Ovary (tissue), 9 donors: ENCODE results near the gene CACNA1A. TPM values are rescaled to one million over a fixed set of nuclear protein-coding genes. Genes with fewer than 3 reads are reported as not detected.
"Not testable (repeated sequence)": the region's sequence is repeated elsewhere in the genome, so short reads cannot be mapped to it uniquely, and the experiment has no call there.

Experiments
- DNase-seq, 5 donors: peaks; one replicate each; pipeline ENCODE4 v3.0.0-alpha.2; 2019 to 2020
- H3K27ac ChIP-seq, 2 donors: fragments of 200-600 bp; one replicate each; pipeline versions ENCODE4 v1.5.1 to v1.8.0; 2019 to 2022
- H3K27me3 ChIP-seq: fragments of 200-600 bp; one replicate; pipeline ENCODE4 v1.8.0; 2022
- H3K36me3 ChIP-seq: fragments of 200-600 bp; sonication (generic); one replicate; pipeline ENCODE4 v1.5.1; 2019
- H3K4me1 ChIP-seq: one replicate; pipeline ENCODE4 v1.8.1; 2013; ENCODE audit warnings: mild to moderate bottlenecking, moderate library complexity; ENCODE audit not compliant: insufficient read depth
- H3K4me3 ChIP-seq: fragments of 200-600 bp; sonication (generic); one replicate; pipeline ENCODE4 v1.5.1; 2017
- H3K9me3 ChIP-seq, 2 donors: fragments of 200-600 bp in 1 of 2; sonication (generic) in 1 of 2; one replicate each; pipeline versions ENCODE4 v1.5.1 to v1.8.1; 2013 to 2019; ENCODE audit warnings: mild to moderate bottlenecking in 1 of 2, moderate library complexity in 1 of 2
- EP300 ChIP-seq: sonication (generic); formaldehyde crosslinking; IDR thresholded peaks from one replicate; pipeline ENCODE4 v1.6.1; 2017; ENCODE audit warnings: antibody characterized with exemption
- POLR2A ChIP-seq: fragments of 450-650 bp; IDR thresholded peaks from one replicate; pipeline ENCODE4 v1.6.1; 2017; ENCODE audit warnings: antibody characterized with exemption, mild to moderate bottlenecking, moderate library complexity
- WGBS, 3 donors: extraction: QIAGEN DNeasy Blood & Tissue Kit in 1 of 3; methylation state at CpG; one replicate each; pipeline versions ENCODE4 v1.1.5 to v1.1.7; 2013 to 2017; 5-methylcytosine and 5-hydroxymethylcytosine counted together
- intact Hi-C, 4 donors: fragments of 100-400 bp; cut with DNase I; formaldehyde crosslinking; loops; one replicate each; pipeline versions ENCODE4 v1.11.0 to v1.15.1; 2022 to 2023
- polyA plus RNA-seq, 2 donors: library from polyadenylated mRNA; stranded (reverse); fragments of 200-250 nt in 1 of 2; fragments of 350-450 nt in 1 of 2; fragmentation: Illumina TruSeq in 1 of 2; extraction: RNeasy Lipid Tissue Mini Kit (QIAGEN cat#74804) in 1 of 2; gene quantifications; one replicate each; pipeline ENCODE4 v1.2.3, GENCODE V29; 2013 to 2014
- total RNA-seq, 7 donors: library from RNA; depleted of rRNA in 2 of 7; stranded (reverse); fragments of >200 nt in 2 of 7; fragmentation: NEBNext Ultra II Directional in 3 of 7; extraction: Animal tissue kit (Norgen Biotek cat#: 25700) in 3 of 7; gene quantifications; one replicate each; pipeline versions ENCODE4 v1.1.0 to v1.2.4, GENCODE V29; 2016 to 2023
- TF ChIP-seq, protein P1 (sequence below), 3 donors: fragments of 450-650 bp in 2 of 3; fragments of 200-600 bp in 1 of 3; IDR thresholded peaks; one replicate each; pipeline versions ENCODE4 v1.5.1 to v1.8.0; 2016 to 2022; ENCODE audit warnings: antibody characterized with exemption in 3 of 3, mild to moderate bottlenecking in 1 of 3
- donor health status: DM: no; HTN: no; CAD: no; lungs with moderate emphysema.
- donor health status: DM: no; HTN: no; CAD: no.
- donor health status: Bipolar disorder and iron deficiency.
- donor health status: DM: yes; HTN: yes; CAD: no.
- donor health status: DM: no; HTN: no; CAD: no.
- donor health status: DM: yes; HTN: yes; CAD: no.

CACNA1A gene
- total and polyA plus RNA-seq, 9 donors, result 0.60 to 3.3 (median 1.6) TPM

DNA sequence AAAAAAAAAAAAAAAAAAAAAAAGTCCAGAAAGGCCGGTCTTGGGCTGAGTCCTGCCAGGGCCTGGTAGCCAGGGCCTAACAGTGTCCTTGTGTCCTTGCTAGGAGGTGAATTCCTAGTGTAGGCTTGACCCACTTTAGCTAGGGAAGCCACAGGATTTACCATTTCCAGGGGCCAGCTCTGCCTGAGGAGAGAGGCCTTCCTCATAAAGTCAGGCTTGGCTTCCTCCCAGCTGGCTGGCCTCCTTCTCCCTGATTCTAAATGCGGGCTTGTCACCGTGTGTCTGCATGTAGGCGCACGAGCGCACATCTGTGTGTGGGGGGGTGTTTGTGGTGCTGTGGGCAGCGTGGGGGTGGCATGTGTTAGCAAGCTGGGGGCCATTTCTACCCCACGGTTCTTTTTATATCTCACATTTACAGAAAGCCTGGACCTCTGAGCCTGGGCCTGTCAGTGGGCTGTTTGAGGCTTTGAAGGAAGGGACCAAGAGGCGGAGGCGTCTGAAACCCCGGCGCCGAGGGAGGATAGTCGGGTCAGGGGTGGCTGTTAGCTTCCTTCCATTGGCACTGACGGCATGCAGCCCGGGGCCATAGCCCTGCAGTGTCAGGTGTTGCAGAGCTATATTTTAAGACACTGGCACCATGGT is 324.4 kb downstream of the CACNA1A start:
- Histone ChIP-seq H3K36me3 (no peaks in the 10 kb centered on the region), H3K27ac (no peak overlapping the region), H3K4me1 (peaks cover 3% of the 10 kb centered on the region), H3K9me3 (no peaks in the 10 kb centered on the region), H3K27me3 (no peaks in the 10 kb centered on the region), H3K4me3 (no peak overlapping the region)
- 26 to 27% (median 26%) methylated on average over 16 of the region's 16 CpGs for WGBS, 3 donors
- intact Hi-C loops, result loop anchor here in 1 of 4 donors (10.0 kb wide), 1 partner anchor 53 kb away; no protein-coding TSS in a partner anchor
- no peak for TF ChIP-seq POLR2A
- no peak for TF ChIP-seq EP300
- TF ChIP-seq, protein P1, sequence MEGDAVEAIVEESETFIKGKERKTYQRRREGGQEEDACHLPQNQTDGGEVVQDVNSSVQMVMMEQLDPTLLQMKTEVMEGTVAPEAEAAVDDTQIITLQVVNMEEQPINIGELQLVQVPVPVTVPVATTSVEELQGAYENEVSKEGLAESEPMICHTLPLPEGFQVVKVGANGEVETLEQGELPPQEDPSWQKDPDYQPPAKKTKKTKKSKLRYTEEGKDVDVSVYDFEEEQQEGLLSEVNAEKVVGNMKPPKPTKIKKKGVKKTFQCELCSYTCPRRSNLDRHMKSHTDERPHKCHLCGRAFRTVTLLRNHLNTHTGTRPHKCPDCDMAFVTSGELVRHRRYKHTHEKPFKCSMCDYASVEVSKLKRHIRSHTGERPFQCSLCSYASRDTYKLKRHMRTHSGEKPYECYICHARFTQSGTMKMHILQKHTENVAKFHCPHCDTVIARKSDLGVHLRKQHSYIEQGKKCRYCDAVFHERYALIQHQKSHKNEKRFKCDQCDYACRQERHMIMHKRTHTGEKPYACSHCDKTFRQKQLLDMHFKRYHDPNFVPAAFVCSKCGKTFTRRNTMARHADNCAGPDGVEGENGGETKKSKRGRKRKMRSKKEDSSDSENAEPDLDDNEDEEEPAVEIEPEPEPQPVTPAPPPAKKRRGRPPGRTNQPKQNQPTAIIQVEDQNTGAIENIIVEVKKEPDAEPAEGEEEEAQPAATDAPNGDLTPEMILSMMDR (IDR thresholded peaks at IDR 0.05), result no peak
- peak; percentile 39 to 73 (median 48) for DNase-seq

GRCh38 chr19:13178291-13178690 is 328.0 kb downstream of the CACNA1A start:
- intact Hi-C loops, H3K27me3 ChIP-seq, H3K4me3 ChIP-seq, H3K27ac ChIP-seq, H3K9me3 ChIP-seq, H3K36me3 ChIP-seq, H3K4me1 ChIP-seq, DNase-seq: not testable (repeated sequence)
- WGBS, 3 donors, result 84 to 92% (median 87%) methylated on average over 10 of the region's 10 CpGs

GRCh38 chr19:13177584-13177983 is 328.7 kb downstream of the CACNA1A start:
- H3K4me3 ChIP-seq, H3K27me3 ChIP-seq, H3K9me3 ChIP-seq, H3K27ac ChIP-seq, H3K4me1 ChIP-seq, DNase-seq, intact Hi-C loops, H3K36me3 ChIP-seq: not testable (repeated sequence)
- 92 to 95% (median 95%) methylated on average over 5 of the region's 5 CpGs for WGBS, 3 donors

- intact Hi-C loops, result no loop called here
- Histone ChIP-seq H3K27me3 (no peaks in the 10 kb centered on the region), H3K27ac (no peak overlapping the region), H3K4me1 (no peaks in the 10 kb centered on the region), H3K9me3 (no peaks in the 10 kb centered on the region), H3K4me3 (no peak overlapping the region), H3K36me3 (no peaks in the 10 kb centered on the region)
- TF ChIP-seq EP300, result no peak
- TF ChIP-seq, protein P1 (IDR thresholded peaks at IDR 0.05), result no peak
- no peak for TF ChIP-seq POLR2A
- DNase-seq, result no peak
- WGBS, 3 donors, result 80 to 85% (median 82%) methylated on average over 8 of the region's 8 CpGs
These were observed 329.9 kb downstream of the CACNA1A start for GRCh38 chr19:13176345-13176744.

- intact Hi-C loops, result no loop called here
- no peaks in the 10 kb centered on the region for H3K9me3 ChIP-seq
- H3K4me3 ChIP-seq, result no peak overlapping the region
- H3K27me3 ChIP-seq, result no peaks in the 10 kb centered on the region
- DNase-seq, result no peak
- TF ChIP-seq, protein P1 (IDR thresholded peaks at IDR 0.05), result no peak
- no peak for TF ChIP-seq POLR2A
- 83 to 91% (median 91%) methylated on average over 12 of the region's 12 CpGs for WGBS, 3 donors
- no peak overlapping the region for H3K27ac ChIP-seq
- H3K4me1 ChIP-seq, result no peaks in the 10 kb centered on the region
- no peaks in the 10 kb centered on the region for H3K36me3 ChIP-seq
These were observed 333.0 kb downstream of the CACNA1A start for GRCh38 chr19:13173139-13173737.
